KBM-7 (cell line): Measurements from ENCODE around the gene SHB.
A peak's percentile ranks its signal among the peaks of the same experiment; 100 is the strongest.

Experiments used
- DNase-seq: peaks from one replicate; pipeline ENCODE4 v3.0.0-alpha.2; 2015
- in situ Hi-C: fragments of 300-500 bp; cut with MboI; formaldehyde crosslinking; loops from 2 replicates; pipeline ENCODE4 v1.14.3; 2020; ENCODE audit warnings: low sequenced_read_pairs, low pct_unique_long_range_greater_than_20kb, mixed read lengths

The SHB gene

GRCh38 chr9:38068701-38069628 lies at the start of gene SHB:
SHB (minus strand) TSS chr9:38069227; CDS start chr9:38068645, 582 bp downstream.
- in situ Hi-C loops: loop anchor here (10.0 kb wide), 1 partner anchor 164 kb away; the partner anchor contains the start of gene SLC25A51
- DNase-seq: peak; percentile 57

GRCh38 chr9:38117651-38118050 lies 48.6 kb upstream of the SHB start:
- in situ Hi-C loops: no loop called here
- no peak for DNase-seq

- no peak for DNase-seq
- in situ Hi-C loops: no loop called here
These were observed 45.9 kb upstream of the SHB start for GRCh38 chr9:38114905-38115304.

- no peak for DNase-seq
- in situ Hi-C loops: no loop called here
These were observed 43.4 kb upstream of the SHB start for GRCh38 chr9:38112456-38112855.

GRCh38 chr9:38112049-38112448 lies 43.0 kb upstream of the SHB start:
- in situ Hi-C loops: no loop called here
- DNase-seq: no peak

GRCh38 chr9:38110476-38110875 lies 41.4 kb upstream of the SHB start:
- in situ Hi-C loops: no loop called here
- no peak for DNase-seq

- in situ Hi-C loops: no loop called here
- DNase-seq: no peak
These were observed 40.6 kb upstream of the SHB start for GRCh38 chr9:38109601-38110000.

GRCh38 chr9:38108326-38108725 lies 39.3 kb upstream of the SHB start:
- no peak for DNase-seq
- in situ Hi-C loops: no loop called here

- in situ Hi-C loops: no loop called here
- no peak for DNase-seq
These were observed 38.8 kb upstream of the SHB start for GRCh38 chr9:38107811-38108304.

- in situ Hi-C loops: no loop called here
- no peak for DNase-seq
These were observed 38.4 kb upstream of the SHB start for GRCh38 chr9:38107405-38107804.

GRCh38 chr9:38106488-38106887 lies 37.5 kb upstream of the SHB start:
- no peak for DNase-seq
- in situ Hi-C loops: no loop called here

GRCh38 chr9:38103340-38103739 lies 34.3 kb upstream of the SHB start:
- DNase-seq: no peak
- in situ Hi-C loops: no loop called here

- in situ Hi-C loops: no loop called here
- no peak for DNase-seq
These were observed 32.4 kb upstream of the SHB start for GRCh38 chr9:38101423-38101822.

GRCh38 chr9:38096238-38096805 lies 27.3 kb upstream of the SHB start:
- DNase-seq: no peak
- in situ Hi-C loops: loop anchor here (25.0 kb wide), 3 partner anchors 291 to 509 kb away; partner anchors contain the start of genes ALDH1B1, FBXO10 and TOMM5

GRCh38 chr9:38094165-38094564 lies 25.1 kb upstream of the SHB start:
- no peak for DNase-seq
- in situ Hi-C loops: loop anchor here (25.0 kb wide), 3 partner anchors 293 to 507 kb away; partner anchors contain the start of genes ALDH1B1, FBXO10 and TOMM5

- no peak for DNase-seq
- in situ Hi-C loops: loop anchor here (25.0 kb wide), 3 partner anchors 295 to 505 kb away; partner anchors contain the start of genes ALDH1B1, FBXO10 and TOMM5
These were observed 23.6 kb upstream of the SHB start for GRCh38 chr9:38092656-38093055.

GRCh38 chr9:38092200-38092524 lies 23.1 kb upstream of the SHB start:
- in situ Hi-C loops: loop anchor here (25.0 kb wide), 3 partner anchors 295 to 505 kb away; partner anchors contain the start of genes ALDH1B1, FBXO10 and TOMM5

GRCh38 chr9:38091310-38092199 lies 22.5 kb upstream of the SHB start:
- in situ Hi-C loops: loop anchor here (25.0 kb wide), 3 partner anchors 296 to 504 kb away; partner anchors contain the start of genes ALDH1B1, FBXO10 and TOMM5
- peak; percentile 35 for DNase-seq

More at GRCh38 chr9:38092200-38092524, 23.1 kb upstream of the SHB start:
- no peak for DNase-seq

GRCh38 chr9:38090170-38090569 lies 21.1 kb upstream of the SHB start:
- in situ Hi-C loops: loop anchor here (25.0 kb wide), 3 partner anchors 297 to 503 kb away; partner anchors contain the start of genes ALDH1B1, FBXO10 and TOMM5
- DNase-seq: no peak
